IMR-90 (cell line): ENCODE results near the gene RMDN3. TPM values are rescaled to one million over a fixed set of nuclear protein-coding genes. Genes with fewer than 3 reads are reported as not detected.

ENCODE experiments used
- ATAC-seq: fragments of 200-7000 bp; cut with Tn5 transposase; 2 replicates; pipeline ENCODE4 v1.9.1; 2020; ENCODE audit warnings: low read depth, mild to moderate bottlenecking, moderate library complexity
- BruUV-seq: library from RNA; stranded (reverse); fragments of 400-500 nt; replicated peaks from 2 replicates; lab custom pipeline; 2021; lab: Mats Ljungman, UMichigan
- CTCF ChIA-PET: fragments of 300-600 bp; formaldehyde crosslinking; extraction: SDS; loops from one replicate; lab custom pipeline; 2021; ENCODE audit warnings: antibody characterized with exemption; lab: Yijun Ruan, JAX
- POLR2A ChIA-PET: fragments of 300-600 bp; sonication (Branson Sonifier 250); formaldehyde crosslinking; loops from one replicate; lab custom pipeline; 2022; ENCODE audit warnings: antibody characterized with exemption; ENCODE audit not compliant: unreplicated experiment; lab: Charles Lee
- DNase-seq: peaks from one replicate; pipeline ENCODE4 v3.0.0; 2013
- H2AFZ ChIP-seq: replicated peaks from 2 replicates; pipeline ENCODE3; 2013; ENCODE audit warnings: low read length, mild to moderate bottlenecking; ENCODE audit not compliant: poor library complexity
- H2AK5ac ChIP-seq: 2 replicates; pipeline ENCODE4 v1.6.1; 2013; ENCODE audit warnings: low read depth, low read length, inconsistent platforms
- H2AK9ac ChIP-seq: replicated peaks from 2 replicates; pipeline ENCODE3; 2013; ENCODE audit warnings: mild to moderate bottlenecking, low read depth, low read length, moderate library complexity; ENCODE audit not compliant: poor library complexity
- H2BK120ac ChIP-seq: 2 replicates; pipeline ENCODE4 v1.6.1; 2013; ENCODE audit warnings: low read depth, low read length, inconsistent platforms
- H2BK15ac ChIP-seq: 3 replicates; pipeline ENCODE4 v1.6.1; 2013; ENCODE audit warnings: low read depth, low read length, inconsistent platforms
- H2BK20ac ChIP-seq: 2 replicates; pipeline ENCODE4 v1.6.1; 2013; ENCODE audit warnings: low read depth, mild to moderate bottlenecking, inconsistent platforms, low read length, moderate library complexity
- H2BK5ac ChIP-seq: 2 replicates; pipeline ENCODE4 v1.6.1; 2013; ENCODE audit warnings: mild to moderate bottlenecking, low read depth, low read length, inconsistent platforms; ENCODE audit not compliant: poor library complexity, severe bottlenecking
- H3K14ac ChIP-seq: replicated peaks from 2 replicates; pipeline ENCODE4 v1.6.1; 2013; ENCODE audit warnings: low read depth, low read length, inconsistent platforms
- H3K18ac ChIP-seq: 2 replicates; pipeline ENCODE4 v1.6.1; 2013; ENCODE audit warnings: low read depth, low read length, control low read depth
- H3K23ac ChIP-seq: 2 replicates; pipeline ENCODE4 v1.6.1; 2013; ENCODE audit warnings: low read depth, low read length, inconsistent platforms
- H3K27ac ChIP-seq: 2 replicates; pipeline ENCODE4 v1.5.1; 2013; ENCODE audit warnings: mild to moderate bottlenecking, control low read depth, low read length; ENCODE audit not compliant: insufficient read depth
- H3K27me3 ChIP-seq: 2 replicates; pipeline ENCODE4 v1.6.1; 2013; ENCODE audit warnings: low read length; ENCODE audit not compliant: control insufficient read depth, insufficient read depth
- H3K36me3 ChIP-seq: 2 replicates; pipeline ENCODE4 v1.6.1; 2013; ENCODE audit warnings: low read length, mixed read lengths; ENCODE audit not compliant: control insufficient read depth, insufficient read depth
- H3K4ac ChIP-seq: 2 replicates; pipeline ENCODE4 v1.6.1; 2013; ENCODE audit warnings: low read depth, low read length, inconsistent platforms
- H3K4me1 ChIP-seq: 2 replicates; pipeline ENCODE4 v1.6.1; 2013; ENCODE audit warnings: low read length, mixed read lengths; ENCODE audit not compliant: control insufficient read depth, insufficient read depth
- H3K4me2 ChIP-seq: 2 replicates; pipeline ENCODE4 v1.6.1; 2013; ENCODE audit warnings: low read depth, mild to moderate bottlenecking, control low read depth, low read length, moderate library complexity
- H3K4me3 ChIP-seq: 2 replicates; pipeline ENCODE4 v1.5.1; 2013; ENCODE audit warnings: low read depth, mild to moderate bottlenecking, control low read depth, low read length, moderate library complexity; ENCODE audit not compliant: insufficient read depth
- H3K56ac ChIP-seq: 2 replicates; pipeline ENCODE4 v1.6.1; 2013; ENCODE audit warnings: low read length, inconsistent platforms; ENCODE audit not compliant: insufficient read depth; ENCODE audit errors: extremely low read depth
- H3K79me1 ChIP-seq, 2 experiments: 2 replicates each; pipeline ENCODE4 v1.6.1; 2013; ENCODE audit warnings: low read length in 2 of 2, inconsistent platforms in 1 of 2, low read depth in 1 of 2
- H3K9ac ChIP-seq: 2 replicates; pipeline ENCODE4 v1.6.1; 2013; ENCODE audit warnings: low read depth, low read length, control low read depth
- H3K9me1 ChIP-seq: 2 replicates; pipeline ENCODE4 v1.6.1; 2013; ENCODE audit warnings: low read length, inconsistent platforms; ENCODE audit not compliant: insufficient read depth
- H3K9me3 ChIP-seq: 2 replicates; pipeline ENCODE4 v1.6.1; 2013; ENCODE audit warnings: low read length; ENCODE audit not compliant: control insufficient read depth, insufficient read depth
- H4K20me1 ChIP-seq: 2 replicates; pipeline ENCODE4 v1.6.1; 2013; ENCODE audit warnings: low read length, inconsistent platforms; ENCODE audit not compliant: insufficient read depth
- H4K5ac ChIP-seq: 2 replicates; pipeline ENCODE4 v1.6.1; 2013; ENCODE audit warnings: mild to moderate bottlenecking, low read depth, low read length, control low read depth
- H4K8ac ChIP-seq, 2 experiments: 2 replicates each; pipeline ENCODE4 v1.6.1; 2013; ENCODE audit warnings: low read depth in 2 of 2, low read length in 2 of 2, control low read depth in 1 of 2, inconsistent platforms in 1 of 2
- H4K91ac ChIP-seq: 2 replicates; pipeline ENCODE4 v1.6.1; 2013; ENCODE audit warnings: low read depth, low read length, inconsistent platforms; ENCODE audit not compliant: insufficient read depth
- BHLHE40 ChIP-seq: fragments of 150-350 bp; IDR thresholded peaks from 2 replicates; pipeline ENCODE4 v1.6.1; 2016; ENCODE audit warnings: mild to moderate bottlenecking, low read depth, low read length
- MAFK ChIP-seq: IDR thresholded peaks from 2 replicates; pipeline ENCODE4 v1.6.1; 2012; ENCODE audit warnings: low read depth, low read length, improper control_type of control experiment
- MAZ ChIP-seq: IDR thresholded peaks from 2 replicates; pipeline ENCODE4 v1.6.1; 2012; ENCODE audit warnings: low read depth, mild to moderate bottlenecking, low read length, improper control_type of control experiment, moderate library complexity, borderline replicate concordance
- POLR2A ChIP-seq: IDR thresholded peaks from 2 replicates; pipeline ENCODE4 v1.6.1; 2012; ENCODE audit warnings: mild to moderate bottlenecking, low read depth, low read length
- RFX5 ChIP-seq: IDR thresholded peaks from 2 replicates; pipeline ENCODE4 v1.8.0; 2012; ENCODE audit warnings: low read depth, mild to moderate bottlenecking, low read length, moderate library complexity
- WGBS, 2 experiments: methylation state at CpG; one replicate each; pipeline versions ENCODE4 v1.1.5 to v1.1.7; 2013; ENCODE audit warnings: missing lambda C conversion rate in 2 of 2; ENCODE audit not compliant: insufficient read length in 1 of 2; ENCODE audit errors: extremely low coverage in 2 of 2; 5-methylcytosine and 5-hydroxymethylcytosine counted together
- dilution Hi-C: fragments of 300-500 bp; cut with HindIII; formaldehyde crosslinking; loops from one replicate; pipeline ENCODE4 v1.14.3; 2018; ENCODE audit warnings: low sequenced_read_pairs; ENCODE audit not compliant: unreplicated experiment
- in situ Hi-C: fragments of 300-500 bp; cut with MboI; formaldehyde crosslinking; loops from 3 replicates; pipeline ENCODE4 v1.14.3; 2019; ENCODE audit warnings: low sequenced_read_pairs, inconsistent platforms, mixed read lengths
- intact Hi-C: fragments of 100-400 bp; cut with micrococcal nuclease; formaldehyde crosslinking; loops from 2 replicates; pipeline ENCODE4 v1.10.0; 2022
- polyA plus RNA-seq, 3 experiments: library from polyadenylated mRNA; depleted of rRNA; stranded (reverse); fragments of >200 nt; gene quantifications; 2 replicates each; pipeline ENCODE4 v1.2.3, GENCODE V29; 2012; ENCODE audit warnings: low replicate concordance in 1 of 3
- total RNA-seq: library from RNA; depleted of rRNA; stranded (reverse); fragments of >200 nt; gene quantifications from 2 replicates; pipeline ENCODE4 v1.2.3, GENCODE V29; 2012

The RMDN3 gene
- total and polyA plus RNA-seq, 2 of the 4 experiments (the other 2 are of a cell fraction) = 14.7 to 25.7 TPM

- Histone ChIP-seq H3K79me1 (peaks cover 41 to 72% of the 10 kb centered on the region in 2 experiments), H4K91ac (no peak overlapping the region), H4K20me1 (peaks cover 3% of the 10 kb centered on the region; the same call in 1 of the 2 replicates), H2AK5ac (no peak overlapping the region), H3K9me3 (no peaks in the 10 kb centered on the region), H2BK20ac (no peak overlapping the region), H2AFZ (no peak overlapping the region), H3K23ac (no peak overlapping the region), H3K4ac (no peak overlapping the region), H4K5ac (no peak overlapping the region), H2BK15ac (no peak overlapping the region), H3K56ac (no peak overlapping the region), H3K4me2 (no peak overlapping the region), H2BK5ac (no peak overlapping the region), H3K18ac (no peak overlapping the region), H4K8ac (no peak overlapping the region), H3K4me1 (peaks cover 4% of the 10 kb centered on the region), H3K4me3 (no peak overlapping the region), H3K9ac (no peak overlapping the region), H3K14ac (no peak overlapping the region), H2BK120ac (no peak overlapping the region), H3K27ac (no peak overlapping the region), H2AK9ac (no peak overlapping the region), H3K36me3 (peaks cover 2% of the 10 kb centered on the region), H3K9me1 (peaks cover 6% of the 10 kb centered on the region; the same call in 1 of the 2 replicates), H3K27me3 (no peaks in the 10 kb centered on the region)
- WGBS, 2 experiments = no CpG with 5 or more reads among the region's 2 CpGs
- ChIA-PET CTCF (no interaction called here), POLR2A (no interaction called here)
- BruUV-seq = no TSS peak
- DNase-seq = no peak
- ATAC-seq = no peak
- TF ChIP-seq MAZ (no peak), BHLHE40 (no peak), RFX5 (no peak), MAFK (no peak), POLR2A (no peak)
- dilution Hi-C loops = no loop called here
- intact Hi-C loops = no loop called here
- in situ Hi-C loops = no loop called here
Measured at GRCh38 chr15:40803076-40803475, 48.0 kb upstream of the RMDN3 start.
